ENCODE measurements around the gene LAPTM4A.

The LAPTM4A gene

DNA sequence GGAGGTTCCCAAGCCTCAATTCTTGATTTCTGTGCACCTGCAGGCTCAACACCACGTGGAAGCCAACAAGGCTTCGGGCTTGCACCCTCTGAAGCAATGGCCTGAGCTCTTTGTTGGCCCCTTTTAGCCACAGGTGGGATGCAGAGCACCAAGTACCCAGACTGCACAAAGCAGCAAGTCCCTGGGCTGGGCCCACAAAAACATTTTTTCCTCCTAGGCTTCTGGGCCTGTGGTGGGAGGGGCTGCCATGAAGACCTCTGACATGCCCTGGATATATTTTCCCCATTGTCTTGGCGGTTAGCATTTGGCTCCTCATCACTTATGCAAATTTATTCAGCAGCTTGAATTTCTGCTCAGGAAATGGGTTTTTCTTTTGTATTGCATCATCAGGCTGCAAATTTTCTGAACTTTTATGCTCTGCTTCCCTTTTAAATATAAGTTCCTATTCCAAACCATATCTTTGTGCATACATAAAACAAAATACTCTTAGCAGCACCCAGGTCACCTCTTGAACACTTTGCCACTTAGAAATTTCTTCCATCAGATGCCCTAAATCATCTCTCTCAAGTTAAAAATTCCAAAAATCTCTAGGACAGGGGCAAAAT, 29.9 kb downstream of the LAPTM4A start:
- H3K27ac ChIP-seq (replicated peaks) = no peak overlapping the region
- no peak for TF ChIP-seq SPI1 (IDR thresholded peaks at IDR 0.05; ENCODE audit: borderline replicate concordance, low read depth)
- no peak for TF ChIP-seq GABPA (IDR thresholded peaks at IDR 0.05; ENCODE audit: low read depth)
- TF ChIP-seq, protein P1, sequence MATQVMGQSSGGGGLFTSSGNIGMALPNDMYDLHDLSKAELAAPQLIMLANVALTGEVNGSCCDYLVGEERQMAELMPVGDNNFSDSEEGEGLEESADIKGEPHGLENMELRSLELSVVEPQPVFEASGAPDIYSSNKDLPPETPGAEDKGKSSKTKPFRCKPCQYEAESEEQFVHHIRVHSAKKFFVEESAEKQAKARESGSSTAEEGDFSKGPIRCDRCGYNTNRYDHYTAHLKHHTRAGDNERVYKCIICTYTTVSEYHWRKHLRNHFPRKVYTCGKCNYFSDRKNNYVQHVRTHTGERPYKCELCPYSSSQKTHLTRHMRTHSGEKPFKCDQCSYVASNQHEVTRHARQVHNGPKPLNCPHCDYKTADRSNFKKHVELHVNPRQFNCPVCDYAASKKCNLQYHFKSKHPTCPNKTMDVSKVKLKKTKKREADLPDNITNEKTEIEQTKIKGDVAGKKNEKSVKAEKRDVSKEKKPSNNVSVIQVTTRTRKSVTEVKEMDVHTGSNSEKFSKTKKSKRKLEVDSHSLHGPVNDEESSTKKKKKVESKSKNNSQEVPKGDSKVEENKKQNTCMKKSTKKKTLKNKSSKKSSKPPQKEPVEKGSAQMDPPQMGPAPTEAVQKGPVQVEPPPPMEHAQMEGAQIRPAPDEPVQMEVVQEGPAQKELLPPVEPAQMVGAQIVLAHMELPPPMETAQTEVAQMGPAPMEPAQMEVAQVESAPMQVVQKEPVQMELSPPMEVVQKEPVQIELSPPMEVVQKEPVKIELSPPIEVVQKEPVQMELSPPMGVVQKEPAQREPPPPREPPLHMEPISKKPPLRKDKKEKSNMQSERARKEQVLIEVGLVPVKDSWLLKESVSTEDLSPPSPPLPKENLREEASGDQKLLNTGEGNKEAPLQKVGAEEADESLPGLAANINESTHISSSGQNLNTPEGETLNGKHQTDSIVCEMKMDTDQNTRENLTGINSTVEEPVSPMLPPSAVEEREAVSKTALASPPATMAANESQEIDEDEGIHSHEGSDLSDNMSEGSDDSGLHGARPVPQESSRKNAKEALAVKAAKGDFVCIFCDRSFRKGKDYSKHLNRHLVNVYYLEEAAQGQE (IDR thresholded peaks at IDR 0.05; ENCODE audit: insufficient replicate concordance, low read depth) = no peak
- no peak for TF ChIP-seq POLR2AphosphoS5 (IDR thresholded peaks at IDR 0.05; ENCODE audit: low read depth)
- TF ChIP-seq, protein P2, sequence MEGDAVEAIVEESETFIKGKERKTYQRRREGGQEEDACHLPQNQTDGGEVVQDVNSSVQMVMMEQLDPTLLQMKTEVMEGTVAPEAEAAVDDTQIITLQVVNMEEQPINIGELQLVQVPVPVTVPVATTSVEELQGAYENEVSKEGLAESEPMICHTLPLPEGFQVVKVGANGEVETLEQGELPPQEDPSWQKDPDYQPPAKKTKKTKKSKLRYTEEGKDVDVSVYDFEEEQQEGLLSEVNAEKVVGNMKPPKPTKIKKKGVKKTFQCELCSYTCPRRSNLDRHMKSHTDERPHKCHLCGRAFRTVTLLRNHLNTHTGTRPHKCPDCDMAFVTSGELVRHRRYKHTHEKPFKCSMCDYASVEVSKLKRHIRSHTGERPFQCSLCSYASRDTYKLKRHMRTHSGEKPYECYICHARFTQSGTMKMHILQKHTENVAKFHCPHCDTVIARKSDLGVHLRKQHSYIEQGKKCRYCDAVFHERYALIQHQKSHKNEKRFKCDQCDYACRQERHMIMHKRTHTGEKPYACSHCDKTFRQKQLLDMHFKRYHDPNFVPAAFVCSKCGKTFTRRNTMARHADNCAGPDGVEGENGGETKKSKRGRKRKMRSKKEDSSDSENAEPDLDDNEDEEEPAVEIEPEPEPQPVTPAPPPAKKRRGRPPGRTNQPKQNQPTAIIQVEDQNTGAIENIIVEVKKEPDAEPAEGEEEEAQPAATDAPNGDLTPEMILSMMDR (IDR thresholded peaks at IDR 0.05; ENCODE audit: insufficient read depth, low read length) = no peak
- DNase-seq (ENCODE audit: low read depth in 1 of 2, low spot score in 1 of 2) = peak; percentile 7 to 42
- H3K27me3 ChIP-seq (ENCODE audit: insufficient read depth, poor library complexity, severe bottlenecking) = no peaks in the 10 kb centered on the region
- H3K4me3 ChIP-seq (replicated peaks; ENCODE audit: insufficient read depth, low read length) = no peak overlapping the region

DNA sequence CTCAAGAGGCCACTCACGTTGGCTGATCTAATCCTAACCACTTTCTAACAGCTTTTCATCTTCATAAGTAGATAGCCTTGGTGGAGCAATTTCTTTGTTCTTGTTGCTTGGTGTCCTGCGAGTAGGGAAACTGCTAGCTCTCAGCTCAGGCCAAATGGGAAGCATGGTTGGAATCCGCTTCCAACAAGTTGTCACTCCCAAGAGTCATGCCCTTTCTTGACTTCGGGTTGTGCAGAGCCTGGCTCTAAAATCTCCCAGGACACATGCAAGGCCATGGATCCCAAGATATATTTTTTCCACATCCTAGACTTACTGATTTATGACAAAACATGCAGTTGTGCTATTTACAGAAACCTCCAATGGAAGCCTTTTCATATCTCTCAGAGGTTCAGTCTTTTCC, 31.7 kb downstream of the LAPTM4A start:
- no peak overlapping the region for H3K27ac ChIP-seq (replicated peaks)
- TF ChIP-seq GABPA (IDR thresholded peaks at IDR 0.05; ENCODE audit: low read depth) (no peak), SPI1 (IDR thresholded peaks at IDR 0.05; ENCODE audit: borderline replicate concordance, low read depth) (no peak), POLR2AphosphoS5 (IDR thresholded peaks at IDR 0.05; ENCODE audit: low read depth) (no peak)
- TF ChIP-seq, protein P1 (IDR thresholded peaks at IDR 0.05; ENCODE audit: insufficient replicate concordance, low read depth) = no peak
- TF ChIP-seq, protein P2 (IDR thresholded peaks at IDR 0.05; ENCODE audit: insufficient read depth, low read length) = no peak
- no peak for DNase-seq (ENCODE audit: low read depth in 1 of 2, low spot score in 1 of 2)
- no peaks in the 10 kb centered on the region for H3K27me3 ChIP-seq (ENCODE audit: insufficient read depth, poor library complexity, severe bottlenecking)
- no peak overlapping the region for H3K4me3 ChIP-seq (replicated peaks; ENCODE audit: insufficient read depth, low read length)

DNA sequence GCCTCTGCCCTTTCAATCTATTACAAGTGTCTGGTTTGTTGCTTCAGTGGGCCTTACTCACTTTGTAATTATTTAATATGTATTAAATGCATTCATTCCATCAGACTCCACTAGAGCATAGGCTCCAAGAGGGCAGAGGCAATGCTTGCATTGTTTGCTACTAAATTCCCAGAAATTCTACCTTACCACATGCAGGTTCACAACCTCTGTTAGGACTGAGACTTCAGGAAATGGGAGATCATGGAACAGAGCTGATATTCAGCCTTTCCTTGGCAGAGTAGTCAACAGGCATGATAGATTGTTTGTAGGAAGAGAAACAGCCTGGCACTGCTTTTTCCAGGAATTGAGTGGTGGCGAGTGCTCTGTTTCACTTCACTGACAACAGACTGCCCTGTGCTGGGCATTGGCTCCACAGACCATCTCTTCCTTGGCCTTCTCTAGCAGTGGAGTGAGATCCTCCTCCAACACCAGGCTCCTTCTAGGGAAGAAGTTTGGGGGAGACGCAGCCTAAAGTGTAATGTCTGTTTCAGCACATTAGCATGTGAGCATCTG, 32.8 kb downstream of the LAPTM4A start:
- DNase-seq (ENCODE audit: low read depth in 1 of 2, low spot score in 1 of 2) = no peak
- TF ChIP-seq, protein P1 (IDR thresholded peaks at IDR 0.05; ENCODE audit: insufficient replicate concordance, low read depth) = no peak
- no peak for TF ChIP-seq SPI1 (IDR thresholded peaks at IDR 0.05; ENCODE audit: borderline replicate concordance, low read depth)
- no peak for TF ChIP-seq POLR2AphosphoS5 (IDR thresholded peaks at IDR 0.05; ENCODE audit: low read depth)
- TF ChIP-seq, protein P2 (IDR thresholded peaks at IDR 0.05; ENCODE audit: insufficient read depth, low read length) = no peak
- TF ChIP-seq GABPA (IDR thresholded peaks at IDR 0.05; ENCODE audit: low read depth) = no peak
- peaks cover 4% of the 10 kb centered on the region for H3K27me3 ChIP-seq (ENCODE audit: insufficient read depth, poor library complexity, severe bottlenecking)
- no peak overlapping the region for H3K27ac ChIP-seq (replicated peaks)
- H3K4me3 ChIP-seq (replicated peaks; ENCODE audit: insufficient read depth, low read length) = no peak overlapping the region
